ENCODE measurements around the gene TNRC18. TPM values are rescaled to one million over a fixed set of nuclear protein-coding genes. Genes with fewer than 3 reads are reported as not detected.
"Not testable (repeated sequence)": the region's sequence is repeated elsewhere in the genome, so short reads cannot be mapped to it uniquely, and the experiment has no call there.

TNRC18 gene
- total RNA-seq, 1 donor from 2014 or later = 57.2 TPM

- no peaks in the 10 kb centered on the region for H3K4me1 Mint-ChIP-seq
- no peak overlapping the region for H3K27ac Mint-ChIP-seq
- no peak overlapping the region for H3K4me3 Mint-ChIP-seq
- ChIA-PET CTCF (no interaction called here), POLR2A (no interaction called here)
- DNase-seq = no peak
- intact Hi-C loops (cut with micrococcal nuclease) = no loop called here
- no peak for TF ChIP-seq CTCF (IDR thresholded peaks at IDR 0.05)
- H3K36me3 Mint-ChIP-seq (ENCODE audit: low read depth) = no peaks in the 10 kb centered on the region
- H3K27me3 Mint-ChIP-seq = peaks cover 7% of the 10 kb centered on the region
- no peak for ATAC-seq (ENCODE audit: low read depth)
- no peaks in the 10 kb centered on the region for H3K9me3 Mint-ChIP-seq
Observed at GRCh38 chr7:5266191-5267028, 157.2 kb downstream of the TNRC18 start.

- TF ChIP-seq CTCF (IDR thresholded peaks at IDR 0.05) = no peak
- no peaks in the 10 kb centered on the region for H3K4me1 Mint-ChIP-seq
- intact Hi-C loops (cut with micrococcal nuclease) = no loop called here
- H3K27me3 Mint-ChIP-seq = peaks cover 5% of the 10 kb centered on the region
- no peak overlapping the region for H3K4me3 Mint-ChIP-seq
- H3K27ac Mint-ChIP-seq = no peak overlapping the region
- ChIA-PET POLR2A (no interaction called here), CTCF (no interaction called here)
- no peak for DNase-seq
- no peaks in the 10 kb centered on the region for H3K36me3 Mint-ChIP-seq (ENCODE audit: low read depth)
- H3K9me3 Mint-ChIP-seq = no peaks in the 10 kb centered on the region
- ATAC-seq (ENCODE audit: low read depth) = no peak
Observed at GRCh38 chr7:5265320-5266190, 158.1 kb downstream of the TNRC18 start.

DNA sequence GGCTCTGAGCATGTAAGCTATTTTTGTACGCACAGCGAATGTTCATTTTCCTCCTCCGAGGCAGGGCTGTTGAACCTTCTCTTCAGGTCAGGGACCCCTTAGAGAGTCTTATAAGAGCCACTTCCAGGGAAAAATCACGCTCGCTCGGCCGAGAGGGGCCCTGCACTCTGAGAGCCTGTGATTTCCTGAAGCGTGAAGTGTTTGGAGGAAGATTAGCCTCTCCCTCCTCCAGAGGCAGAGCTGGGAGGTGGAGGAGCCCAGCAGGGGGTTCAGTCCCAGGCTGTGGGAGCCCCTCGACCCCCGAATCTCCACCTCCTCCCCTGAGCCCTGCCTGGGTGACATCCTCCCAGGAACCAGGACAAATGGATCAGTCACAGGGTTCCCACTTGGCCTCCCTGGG lies 160.6 kb downstream of the TNRC18 start:
- H3K27me3 Mint-ChIP-seq; intact Hi-C loops (cut with micrococcal nuclease); H3K4me3 Mint-ChIP-seq; ATAC-seq (ENCODE audit: low read depth); H3K9me3 Mint-ChIP-seq; H3K4me1 Mint-ChIP-seq; H3K36me3 Mint-ChIP-seq (ENCODE audit: low read depth); POLR2A ChIA-PET; CTCF ChIA-PET; DNase-seq; H3K27ac Mint-ChIP-seq: not testable (repeated sequence)

DNA sequence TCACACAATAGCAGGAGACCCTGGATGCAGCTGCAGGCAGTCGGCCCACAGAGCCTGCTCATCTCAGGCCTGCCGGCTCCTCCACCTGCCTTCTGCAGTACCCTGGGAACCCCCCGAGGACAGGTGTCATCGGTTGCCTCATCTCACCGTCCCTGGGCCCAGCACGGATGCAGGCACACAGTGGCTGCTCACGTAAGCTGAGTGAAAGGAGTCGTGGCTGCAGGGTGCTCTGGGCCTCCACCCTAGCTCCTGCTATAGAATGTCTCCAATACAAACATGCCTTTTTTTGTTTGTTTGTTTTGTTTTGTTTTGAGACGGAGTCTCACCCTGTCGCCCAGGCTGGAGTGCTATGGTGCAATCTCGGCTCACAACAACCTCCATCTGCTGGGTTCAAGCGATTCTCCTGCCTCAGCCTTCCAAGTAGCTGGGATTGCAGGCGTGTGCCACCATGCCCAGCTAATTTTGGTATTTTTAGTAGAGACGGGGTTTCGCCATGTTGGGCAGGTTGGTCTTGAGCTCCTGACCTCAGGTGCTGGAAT lies 163.0 kb downstream of the TNRC18 start:
- ATAC-seq (ENCODE audit: low read depth); H3K36me3 Mint-ChIP-seq (ENCODE audit: low read depth); H3K9me3 Mint-ChIP-seq; CTCF ChIA-PET; H3K4me1 Mint-ChIP-seq; DNase-seq; intact Hi-C loops (cut with micrococcal nuclease); POLR2A ChIA-PET; H3K27ac Mint-ChIP-seq; H3K4me3 Mint-ChIP-seq; H3K27me3 Mint-ChIP-seq: not testable (repeated sequence)

Other genes with a start within 250 kb of the TNRC18 start
- 68.4 and 75.3 TPM in 2 replicates for gene WIPI2, start 233.6 kb downstream of the TNRC18 start, total RNA-seq
- 0.32 and 0.38 TPM in 2 replicates for gene SLC29A4, start 140.9 kb downstream of the TNRC18 start, total RNA-seq
- gene FBXL18, start 90.0 kb upstream of the TNRC18 start, total RNA-seq = 11.6 and 12.9 TPM in 2 replicates
- gene ACTB, start 106.8 kb upstream of the TNRC18 start, total RNA-seq = 9,258 and 9,276 TPM in 2 replicates
- 2.2 and 4.2 TPM in 2 replicates for gene FSCN1, start 169.0 kb upstream of the TNRC18 start, total RNA-seq

All from activated B cell treated with CpG ODN at 0.5 μM for 24 hours (primary cell).